T47D (cell line): Measurements from ENCODE around the gene DTNBP1.

Source experiments
- DNase-seq, 2 experiments: peaks; one replicate each; pipeline versions ENCODE4 v3.0.0 to v3.0.0-alpha.2; 2011 to 2012; ENCODE audit warnings: low read depth in 1 of 2, low spot score in 1 of 2
- JUND ChIP-seq: IDR thresholded peaks from 2 replicates; pipeline ENCODE4 v1.6.1; 2012; ENCODE audit warnings: low read depth
- in situ Hi-C: cut with HindIII; loops from 2 replicates; pipeline ENCODE4 v1.10.0; 2016; ENCODE audit warnings: low sequenced_read_pairs, low pct_unique_long_range_greater_than_20kb

The DTNBP1 gene

GRCh38 chr6:15512721-15513120 lies 150.1 kb downstream of the DTNBP1 start:
- in situ Hi-C loops, result no loop called here
- no peak for TF ChIP-seq JUND
- no peak for DNase-seq

GRCh38 chr6:15512126-15512525 lies 150.7 kb downstream of the DTNBP1 start:
- no peak for TF ChIP-seq JUND
- DNase-seq, result peak in 1 of 2 experiments; percentile 18
- in situ Hi-C loops, result no loop called here

DNA sequence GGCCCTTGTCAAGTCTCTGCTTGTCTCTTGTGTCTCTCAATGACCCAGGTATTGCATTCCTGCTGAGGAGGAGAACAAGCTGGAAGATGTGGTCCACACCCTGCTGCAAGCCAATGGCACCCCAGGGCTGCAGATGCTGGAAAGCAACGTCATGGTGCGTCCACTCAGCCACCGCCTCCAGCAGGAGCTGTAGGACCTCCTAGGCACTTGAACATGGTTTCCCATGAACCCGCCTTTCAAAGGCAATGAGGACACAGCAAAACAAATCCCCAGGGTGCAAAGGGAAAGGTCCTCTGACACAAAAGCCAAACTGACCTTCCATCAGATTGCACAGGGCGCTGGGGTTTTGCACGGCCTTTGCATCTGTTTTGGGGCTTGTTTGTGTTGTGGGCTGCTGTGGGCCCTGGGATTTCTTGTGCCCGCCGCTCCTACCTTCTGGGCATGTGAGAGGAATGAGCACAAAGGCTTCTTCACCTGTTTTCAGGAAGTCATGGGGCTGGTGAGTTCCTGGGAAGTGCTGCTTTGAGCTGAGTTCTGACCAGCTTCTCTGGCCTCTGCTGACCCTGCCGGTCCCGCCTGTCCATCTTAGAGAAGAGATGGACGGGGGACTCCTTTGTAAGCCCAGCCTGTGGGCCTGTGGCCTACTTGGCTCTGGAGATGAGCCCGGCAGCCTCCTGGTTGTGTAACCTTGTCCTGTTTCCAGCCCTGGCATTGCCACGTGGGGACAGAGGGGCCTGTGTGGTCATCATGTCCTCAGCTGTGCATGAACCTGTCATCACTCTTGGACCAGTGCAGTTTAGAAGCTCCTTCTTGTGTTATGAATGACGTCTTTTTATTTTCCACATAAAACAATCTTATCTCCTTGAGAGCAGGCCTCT lies 151.3 kb downstream of the DTNBP1 start:
- no peak for TF ChIP-seq JUND
- in situ Hi-C loops, result no loop called here
- DNase-seq, result no peak

GRCh38 chr6:15510536-15511247 lies 152.1 kb downstream of the DTNBP1 start:
- TF ChIP-seq JUND, result no peak
- DNase-seq, result no peak
- in situ Hi-C loops, result no loop called here

- no peak for TF ChIP-seq JUND
- DNase-seq, result no peak
- in situ Hi-C loops, result no loop called here
Observed at GRCh38 chr6:15510121-15510520, 152.7 kb downstream of the DTNBP1 start.

GRCh38 chr6:15509335-15509933 lies 153.4 kb downstream of the DTNBP1 start:
- in situ Hi-C loops, result no loop called here
- no peak for DNase-seq
- TF ChIP-seq JUND, result no peak

GRCh38 chr6:15508931-15509330 lies 153.9 kb downstream of the DTNBP1 start:
- no peak for TF ChIP-seq JUND
- in situ Hi-C loops, result no loop called here
- no peak for DNase-seq

GRCh38 chr6:15508441-15508871 lies 154.4 kb downstream of the DTNBP1 start:
- no peak for TF ChIP-seq JUND
- DNase-seq, result no peak
- in situ Hi-C loops, result no loop called here

GRCh38 chr6:15507746-15508145 lies 155.1 kb downstream of the DTNBP1 start:
- TF ChIP-seq JUND, result no peak
- no peak for DNase-seq
- in situ Hi-C loops, result no loop called here

GRCh38 chr6:15507221-15507620 lies 155.6 kb downstream of the DTNBP1 start:
- DNase-seq, result no peak
- in situ Hi-C loops, result no loop called here
- TF ChIP-seq JUND, result no peak

DNA sequence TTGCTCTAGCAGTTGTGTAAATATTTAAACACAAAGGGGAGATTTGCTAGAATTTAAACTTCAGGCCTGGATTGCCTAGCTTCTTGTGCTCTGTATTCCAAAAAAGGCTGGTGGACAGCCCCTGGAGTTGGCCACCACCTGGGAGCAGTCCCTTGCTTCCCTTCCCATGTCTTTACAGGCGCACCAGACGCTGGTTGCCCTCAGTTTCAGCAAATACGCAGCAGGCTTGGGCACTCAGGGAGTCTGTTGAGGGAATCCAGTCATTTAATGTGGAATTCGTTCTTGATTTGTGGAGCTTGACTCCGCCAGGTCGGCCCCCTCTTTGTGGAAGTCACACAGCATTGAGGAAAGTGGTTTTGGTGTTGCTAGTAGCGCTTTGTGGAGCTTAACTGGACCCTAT lies 156.8 kb downstream of the DTNBP1 start:
- no peak for DNase-seq
- in situ Hi-C loops, result no loop called here
- no peak for TF ChIP-seq JUND

GRCh38 chr6:15505463-15505918 lies 157.3 kb downstream of the DTNBP1 start:
- no peak for DNase-seq
- no peak for TF ChIP-seq JUND
- in situ Hi-C loops, result no loop called here

DNA sequence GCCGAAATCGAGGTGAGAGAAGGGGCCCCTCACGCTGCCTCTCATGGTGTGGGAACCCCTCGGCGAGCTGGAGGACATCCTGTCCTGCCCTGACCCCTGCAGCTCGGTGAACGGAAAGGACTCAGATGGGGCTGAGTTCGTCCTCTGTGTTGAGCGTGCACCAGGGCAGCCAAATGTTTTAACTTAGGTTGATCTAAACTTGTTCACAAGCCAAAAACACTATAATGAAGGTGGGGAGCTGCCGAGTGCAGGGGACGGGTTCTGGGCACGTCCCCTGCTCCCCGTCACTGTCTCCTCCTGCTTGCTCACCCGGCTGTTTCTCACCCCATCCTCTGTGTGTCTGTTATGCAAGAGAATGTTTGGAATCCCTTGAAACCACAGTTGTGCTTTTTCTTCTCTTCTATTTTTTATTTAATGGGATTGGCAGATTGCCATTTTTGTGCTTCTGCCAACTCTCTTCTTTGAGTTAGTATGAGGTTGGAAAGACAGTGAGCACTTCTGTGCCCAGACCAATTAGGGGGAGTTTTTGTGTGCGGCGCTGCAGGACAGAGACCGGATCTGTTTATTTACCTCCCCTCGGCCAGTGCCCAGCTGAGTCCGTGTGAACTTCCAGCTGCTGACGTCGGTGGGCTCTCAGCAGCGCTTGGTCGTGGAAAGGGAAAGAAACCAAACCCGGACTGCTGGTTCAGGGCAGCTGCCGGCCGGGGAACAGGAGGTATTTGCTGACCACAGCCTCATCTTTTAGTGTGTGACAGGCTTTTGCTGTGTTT lies 158.1 kb downstream of the DTNBP1 start:
- in situ Hi-C loops, result no loop called here
- peak in 1 of 2 experiments; percentile 18 for DNase-seq
- no peak for TF ChIP-seq JUND
